Measurements from ENCODE around the gene LAMA4. TPM values are rescaled to one million over a fixed set of nuclear protein-coding genes. Genes with fewer than 3 reads are reported as not detected.

LAMA4 gene
- total RNA-seq, 4 donors from 2014 or later: 229 to 524 (median 468) TPM

DNA sequence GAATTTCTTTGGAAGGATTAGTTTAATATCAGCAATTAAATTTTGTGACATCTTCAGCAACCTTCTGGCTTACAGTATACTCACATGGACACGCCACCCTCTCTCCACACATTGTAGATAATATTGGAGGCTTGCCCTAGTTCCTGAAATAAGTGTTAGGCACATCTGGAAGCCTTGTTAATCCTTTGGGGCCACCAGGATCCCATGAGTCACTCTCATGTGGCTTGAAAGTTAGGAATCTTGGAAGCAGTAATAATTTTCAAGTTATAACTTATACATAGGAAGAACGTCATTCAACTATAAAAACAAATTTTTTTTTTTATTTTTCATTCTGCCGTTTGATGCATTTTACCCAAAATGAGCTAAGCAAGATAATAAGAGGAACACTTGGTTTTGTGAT is 20.5 kb downstream of the LAMA4 start:
- Histone ChIP-seq H3K36me3 (no peaks in the 10 kb centered on the region), H3K4me1 (peaks cover 0 to 88% (median 36%) of the 10 kb centered on the region in 4 donors), H3K27me3 (no peaks in the 10 kb centered on the region), H3K9me3 (no peaks in the 10 kb centered on the region), H3K27ac (peak overlapping the region; percentile 10 to 84 (median 74)), H3K4me3 (no peak overlapping the region)
- 39 to 42% methylated on average over 3 of the region's 3 CpGs for WGBS, 2 donors
- no peak for DNase-seq (ENCODE audit: low spot score in 2 of 2)
- TF ChIP-seq EP300 (IDR thresholded peaks at IDR 0.05): no peak
- TF ChIP-seq CTCF (IDR thresholded peaks at IDR 0.05): no peak
- TF ChIP-seq POLR2A (IDR thresholded peaks at IDR 0.05): no peak

DNA sequence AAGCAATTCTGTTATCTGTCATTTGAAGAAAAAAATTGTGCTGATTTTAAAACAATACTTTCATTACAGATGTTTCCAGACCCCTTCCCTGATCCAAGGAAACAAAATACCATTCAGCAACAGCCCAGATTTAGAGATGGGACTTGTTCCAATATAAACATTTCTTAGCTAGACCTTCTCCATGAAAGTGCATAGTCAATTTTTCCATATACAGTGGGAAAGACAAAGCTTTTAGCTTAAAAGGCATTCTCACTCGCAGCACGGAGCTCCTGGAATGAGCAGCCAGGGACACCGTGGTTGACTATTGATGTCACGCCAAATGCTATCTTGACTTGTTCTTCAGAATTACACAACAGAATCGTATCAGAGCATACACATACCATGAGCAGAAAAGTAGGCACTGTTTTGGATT is 21.5 kb downstream of the LAMA4 start:
- WGBS, 2 donors: 9% methylated on average over 5 of the region's 5 CpGs
- H3K27me3 ChIP-seq: no peaks in the 10 kb centered on the region
- peak overlapping the region in 1 of 4 donors; percentile 9 for H3K4me3 ChIP-seq
- H3K9me3 ChIP-seq: no peaks in the 10 kb centered on the region
- peak in 1 of 2 donors; percentile 49 for DNase-seq (ENCODE audit: low spot score in 2 of 2)
- peaks cover 0 to 88% (median 38%) of the 10 kb centered on the region in 4 donors for H3K4me1 ChIP-seq
- peak overlapping the region; percentile 10 to 84 (median 74) for H3K27ac ChIP-seq
- H3K36me3 ChIP-seq: no peaks in the 10 kb centered on the region
- TF ChIP-seq EP300 (IDR thresholded peaks at IDR 0.05): peak in 1 of 2 donors; percentile 66
- TF ChIP-seq CTCF (IDR thresholded peaks at IDR 0.05): no peak

GRCh38 chr6:112231594-112232060 is 22.7 kb downstream of the LAMA4 start:
- Histone ChIP-seq H3K27me3 (no peaks in the 10 kb centered on the region), H3K27ac (peak overlapping the region in 3 of 4 donors; percentile 25 to 84 (median 81)), H3K36me3 (no peaks in the 10 kb centered on the region), H3K4me3 (no peak overlapping the region), H3K4me1 (peaks cover 0 to 88% (median 38%) of the 10 kb centered on the region in 4 donors), H3K9me3 (no peaks in the 10 kb centered on the region)
- DNase-seq (ENCODE audit: low spot score in 2 of 2): no peak
- TF ChIP-seq CTCF (IDR thresholded peaks at IDR 0.05): no peak
- TF ChIP-seq POLR2A (IDR thresholded peaks at IDR 0.05): no peak
- no peak for TF ChIP-seq EP300 (IDR thresholded peaks at IDR 0.05)
- WGBS, 2 donors: 11 to 15% methylated on average over 2 of the region's 2 CpGs

DNA sequence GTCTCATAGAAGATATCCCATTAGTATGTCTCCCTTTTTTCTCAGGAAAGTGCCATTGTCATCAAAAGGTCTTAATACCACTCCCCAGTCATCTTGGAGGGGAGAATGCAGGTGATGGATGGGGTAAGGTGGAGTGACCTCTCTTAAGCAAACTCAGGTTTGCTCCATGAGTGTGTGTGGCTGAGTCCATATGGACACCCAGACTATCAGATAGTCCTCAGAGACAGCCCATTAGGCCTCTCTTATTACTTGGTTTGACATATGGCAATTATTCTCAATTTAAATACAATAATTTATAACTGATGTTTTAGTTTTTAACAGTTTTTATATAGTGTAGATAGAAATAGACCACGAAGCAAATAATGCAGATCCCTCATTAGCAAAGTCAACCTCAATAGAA is 23.2 kb downstream of the LAMA4 start:
- Histone ChIP-seq H3K27ac (peak overlapping the region in 3 of 4 donors; percentile 25 to 84 (median 81)), H3K9me3 (no peaks in the 10 kb centered on the region), H3K4me3 (no peak overlapping the region), H3K4me1 (peaks cover 0 to 88% (median 40%) of the 10 kb centered on the region in 4 donors), H3K36me3 (no peaks in the 10 kb centered on the region), H3K27me3 (no peaks in the 10 kb centered on the region)
- DNase-seq (ENCODE audit: low spot score in 2 of 2): no peak
- TF ChIP-seq CTCF (IDR thresholded peaks at IDR 0.05) (no peak), POLR2A (IDR thresholded peaks at IDR 0.05) (no peak), EP300 (IDR thresholded peaks at IDR 0.05) (no peak)
- WGBS, 2 donors: 67 to 77% methylated on average over 1 of the region's 1 CpG

- Histone ChIP-seq H3K9me3 (no peaks in the 10 kb centered on the region), H3K27me3 (no peaks in the 10 kb centered on the region), H3K4me1 (peaks cover 3 to 86% (median 38%) of the 10 kb centered on the region in 4 donors), H3K36me3 (no peaks in the 10 kb centered on the region), H3K27ac (peak overlapping the region; percentile 25 to 89 (median 56)), H3K4me3 (no peak overlapping the region)
- DNase-seq (ENCODE audit: low spot score in 2 of 2): no peak
- TF ChIP-seq CTCF (IDR thresholded peaks at IDR 0.05): no peak
- TF ChIP-seq EP300 (IDR thresholded peaks at IDR 0.05): no peak
- no peak for TF ChIP-seq POLR2A (IDR thresholded peaks at IDR 0.05)
- WGBS, 2 donors: 77 to 81% methylated on average over 7 of the region's 7 CpGs
Measured at GRCh38 chr6:112228480-112229332, 25.7 kb downstream of the LAMA4 start.
